HG03354 (cell line): Measurements from ENCODE around the gene PARD3B.
"Not testable (repeated sequence)": the region's sequence is repeated elsewhere in the genome, so short reads cannot be mapped to it uniquely, and the experiment has no call there.

Source experiments
- ATAC-seq: cut with Tn5 transposase; IDR thresholded peaks from one replicate; pipeline ENCODE4 v1.9.1; 2021; ENCODE audit warnings: mild to moderate bottlenecking; ENCODE audit not compliant: unreplicated experiment, poor library complexity, severe bottlenecking

The PARD3B gene

GRCh38 chr2:205189301-205189700 lies 644.0 kb downstream of the PARD3B start:
- ATAC-seq: no peak

DNA sequence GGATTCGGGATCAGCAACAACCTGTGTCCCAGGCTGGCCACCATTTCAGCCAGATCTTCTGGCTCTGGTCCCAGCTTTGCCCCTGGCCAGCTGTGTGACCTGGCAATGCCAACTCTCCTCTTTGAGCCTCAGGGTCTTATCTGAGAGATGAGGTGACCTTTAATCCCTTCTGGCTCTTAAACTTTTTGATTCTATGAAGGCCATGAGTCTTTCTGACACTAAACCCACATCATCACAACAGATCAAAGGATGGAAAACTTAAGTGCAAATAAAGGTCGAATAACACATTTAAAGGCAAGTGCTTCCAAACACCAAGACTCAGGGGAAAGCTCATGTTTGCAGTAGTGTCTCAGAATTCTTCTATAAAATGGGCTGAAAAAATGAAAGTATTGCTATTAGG lies 645.3 kb downstream of the PARD3B start:
- no peak for ATAC-seq

DNA sequence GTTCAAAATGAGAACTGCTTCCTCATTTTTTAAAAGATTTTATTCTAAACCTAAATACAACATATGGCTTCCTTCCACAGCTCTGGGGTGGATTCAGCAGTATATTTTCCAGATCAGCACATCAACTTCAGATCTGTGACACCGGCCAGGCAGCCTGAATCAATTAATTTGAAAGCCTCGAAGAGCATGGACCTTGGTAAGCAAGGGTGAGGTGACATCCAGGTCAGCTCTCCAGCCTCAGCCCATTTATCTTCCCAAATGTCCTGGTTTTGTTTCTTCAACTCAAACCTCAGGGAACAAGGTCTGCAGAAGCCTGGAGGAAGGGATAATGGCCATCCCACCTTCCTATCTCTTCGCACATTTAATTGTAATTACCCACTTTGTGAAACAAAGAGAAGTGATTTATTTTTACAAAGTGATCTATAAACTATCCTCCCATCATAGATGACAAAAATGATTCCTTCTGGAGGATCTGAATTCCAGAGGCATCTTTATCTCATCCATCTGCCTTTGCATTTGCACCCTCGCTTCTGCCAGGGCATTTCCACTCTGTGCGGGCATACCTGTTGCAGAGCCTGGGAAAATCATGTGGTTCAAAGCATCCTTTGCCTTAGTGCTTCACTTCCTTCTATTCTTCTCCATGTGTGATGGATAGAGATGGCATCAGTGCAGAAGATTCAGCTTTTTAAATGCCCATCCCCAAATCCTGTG lies 648.0 kb downstream of the PARD3B start:
- no peak for ATAC-seq

DNA sequence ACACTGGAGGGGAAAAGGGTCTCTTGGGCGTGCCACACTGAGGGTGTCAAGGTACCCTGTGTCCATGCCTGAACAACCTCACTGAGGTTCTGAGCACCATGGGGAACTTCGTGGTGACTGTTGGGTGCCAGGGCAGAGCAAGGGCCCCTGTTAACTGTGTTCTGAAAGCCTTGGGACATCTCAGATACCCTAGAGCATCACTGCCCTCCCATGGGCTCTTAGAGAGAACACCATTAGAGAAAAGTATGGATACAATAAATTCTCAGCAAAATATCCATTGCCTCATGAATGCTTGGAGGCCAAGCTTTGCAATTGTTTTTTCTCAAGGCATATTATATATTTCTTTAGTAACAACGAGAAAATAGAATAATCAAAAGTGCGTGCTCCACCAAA lies 648.6 kb downstream of the PARD3B start:
- no peak for ATAC-seq

GRCh38 chr2:205197468-205198139 lies 652.3 kb downstream of the PARD3B start:
- no peak for ATAC-seq

DNA sequence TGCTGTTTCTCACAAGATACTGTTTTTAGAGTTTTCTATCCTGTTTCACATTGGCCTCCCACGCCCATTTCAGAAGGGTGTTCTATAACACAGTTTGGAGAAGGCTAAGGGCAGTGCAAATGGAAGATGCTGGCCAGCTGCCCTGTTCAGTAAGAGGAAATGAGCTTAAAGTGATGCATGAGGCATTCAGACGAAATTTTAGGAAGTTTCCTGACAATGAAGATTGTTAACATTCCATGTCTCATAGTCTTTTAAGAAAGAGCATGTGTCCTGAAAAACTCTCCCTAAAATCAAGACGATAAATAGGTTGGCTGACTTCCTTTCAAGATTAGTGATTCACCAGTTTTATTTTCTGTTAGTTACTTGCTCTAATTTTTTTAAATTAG lies 652.9 kb downstream of the PARD3B start:
- ATAC-seq: no peak

- ATAC-seq: no peak
Measured at GRCh38 chr2:205199165-205199850, 654.0 kb downstream of the PARD3B start.

DNA sequence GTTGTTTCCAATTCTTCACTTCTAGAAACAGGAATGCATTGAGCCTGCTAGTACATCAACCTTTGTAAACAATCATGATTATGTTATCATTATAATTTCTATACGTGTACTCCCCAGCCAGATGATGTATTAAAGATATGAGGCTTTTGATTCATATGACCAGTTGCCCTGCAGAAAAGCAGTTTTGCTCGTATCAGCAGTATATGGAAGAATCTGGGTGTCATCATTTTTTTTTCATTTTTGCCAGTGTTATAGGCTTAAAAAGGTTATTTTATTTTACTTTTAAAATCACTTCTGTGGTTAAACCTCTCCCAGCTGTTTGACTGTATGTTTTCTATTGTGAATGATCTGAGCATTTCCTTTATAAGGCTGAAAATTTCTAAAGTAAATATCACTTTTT lies 665.2 kb downstream of the PARD3B start:
- no peak for ATAC-seq

GRCh38 chr2:205212357-205212756 lies 667.1 kb downstream of the PARD3B start:
- no peak for ATAC-seq

- no peak for ATAC-seq
Measured at GRCh38 chr2:205216092-205216491, 670.8 kb downstream of the PARD3B start.

GRCh38 chr2:205216580-205216979 lies 671.3 kb downstream of the PARD3B start:
- ATAC-seq: no peak

GRCh38 chr2:205217004-205217403 lies 671.7 kb downstream of the PARD3B start:
- ATAC-seq: no peak

DNA sequence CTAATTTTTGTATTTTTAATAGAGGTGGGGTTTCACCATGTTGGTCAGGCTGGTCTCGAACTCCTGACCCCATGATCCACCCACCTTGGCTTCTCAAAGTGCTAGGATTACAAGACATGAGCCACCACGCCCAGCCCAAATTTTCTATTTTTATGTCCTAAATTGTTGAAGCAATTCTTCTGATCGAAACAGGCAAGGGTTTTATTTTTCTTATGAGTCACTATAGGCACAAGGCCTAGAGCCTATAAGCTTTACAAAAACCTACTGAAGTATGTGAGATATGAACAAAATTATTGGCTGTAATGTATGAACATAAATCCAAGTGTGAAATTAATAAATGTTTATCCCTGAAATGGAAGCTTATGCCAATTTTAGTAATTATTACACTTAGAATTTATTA lies 672.8 kb downstream of the PARD3B start:
- ATAC-seq: no peak

- not testable (repeated sequence) for ATAC-seq
Measured at GRCh38 chr2:205218816-205219215, 673.5 kb downstream of the PARD3B start.

- ATAC-seq: no peak
Measured at GRCh38 chr2:205220559-205220958, 675.3 kb downstream of the PARD3B start.

GRCh38 chr2:205232086-205232485 lies 686.8 kb downstream of the PARD3B start:
- ATAC-seq: no peak

GRCh38 chr2:205235434-205235833 lies 690.2 kb downstream of the PARD3B start:
- ATAC-seq: no peak

- ATAC-seq: no peak
Measured at GRCh38 chr2:205237524-205237923, 692.2 kb downstream of the PARD3B start.

DNA sequence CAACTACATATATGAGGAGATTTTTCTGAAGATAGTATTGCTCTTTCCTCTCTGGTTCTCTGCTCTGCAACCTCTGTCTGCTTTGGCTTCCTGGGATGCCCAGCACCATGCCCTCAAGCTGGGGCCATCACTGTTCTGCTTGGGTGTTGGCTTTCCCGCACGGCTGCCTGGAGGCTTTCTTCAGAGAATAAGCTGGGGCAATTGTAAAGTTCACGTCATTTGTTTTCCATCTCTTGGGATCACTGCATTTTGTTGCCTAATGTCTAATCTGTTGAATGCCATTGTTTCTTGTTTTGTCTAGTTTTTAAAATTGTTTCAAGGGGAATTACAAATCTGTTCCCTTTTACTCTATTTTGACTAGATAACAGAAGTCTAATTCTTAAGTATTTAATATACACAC lies 699.7 kb downstream of the PARD3B start:
- no peak for ATAC-seq

GRCh38 chr2:205245652-205246051 lies 700.4 kb downstream of the PARD3B start:
- ATAC-seq: no peak

- no peak for ATAC-seq
Measured at GRCh38 chr2:205259121-205259520, 713.8 kb downstream of the PARD3B start.
